ENCODE results near the gene NUDT4. TPM values are rescaled to one million over a fixed set of nuclear protein-coding genes. Genes with fewer than 3 reads are reported as not detected.
A peak's percentile ranks its signal among the peaks of the same experiment; 100 is the strongest.
"Not testable (repeated sequence)": the region's sequence is repeated elsewhere in the genome, so short reads cannot be mapped to it uniquely, and the experiment has no call there.

NUDT4 gene
- total and polyA plus RNA-seq, 2 of the 8 experiments (the other 6 are each of a cell fraction or from before 2014, with no cell fraction given) = 17.3 to 71.7 TPM

GRCh38 chr12:93381976-93382437, 4.3 kb downstream of the NUDT4 start:
- H3K4me2 ChIP-seq (ENCODE audit: insufficient read depth in 1 of 2, low read depth in 2 of 2, low read length in 2 of 2); H2BK5ac ChIP-seq (ENCODE audit: low read depth, low read length); H4K91ac ChIP-seq (replicated peaks; ENCODE audit: insufficient read length, low read length); FAIRE-seq; H3K36me3 ChIP-seq (ENCODE audit: control insufficient read depth in 2 of 4, insufficient read depth in 4 of 4, low read length in 3 of 4); H2BK20ac ChIP-seq (ENCODE audit: low read length); H2BK120ac ChIP-seq (replicated peaks; ENCODE audit: low read depth, low read length); H2BK15ac ChIP-seq (ENCODE audit: low read length); H3K9me3 ChIP-seq (ENCODE audit: insufficient read depth in 2 of 2, low read depth in 1 of 2, low read length in 1 of 2); H3K14ac ChIP-seq (ENCODE audit: insufficient read length); H4K8ac ChIP-seq (ENCODE audit: extremely low read depth, insufficient read depth, low read length); H3K23ac ChIP-seq (ENCODE audit: insufficient read length); H3K4ac ChIP-seq (replicated peaks; ENCODE audit: insufficient read length, low read depth, low read length); H3K27ac ChIP-seq (ENCODE audit: low read depth, low read length); H2AFZ ChIP-seq (ENCODE audit: low read length); POLR2A ChIA-PET (ENCODE audit: partially characterized antibody); H3K4me1 ChIP-seq (replicated peaks in 1 of 4; ENCODE audit: control insufficient read depth in 3 of 4, insufficient read depth in 4 of 4, low read length in 3 of 4); DNase-seq (ENCODE audit: low read depth in 1 of 2, low spot score in 2 of 2); H3K56ac ChIP-seq (replicated peaks; ENCODE audit: insufficient read length, low read depth, low read length); H3K4me3 ChIP-seq (ENCODE audit: extremely low read depth in 1 of 4, insufficient read depth in 2 of 4, low read depth in 3 of 4, low read length in 4 of 4); H2AK5ac ChIP-seq (ENCODE audit: low read depth, low read length); H2BK12ac ChIP-seq (ENCODE audit: low read depth, low read length); H3K18ac ChIP-seq (ENCODE audit: extremely low read depth, low read length); H4K5ac ChIP-seq (ENCODE audit: insufficient read length, low read depth, low read length); H3K79me1 ChIP-seq (ENCODE audit: low read depth, low read length); H3K27me3 ChIP-seq (replicated peaks in 1 of 4; ENCODE audit: control insufficient read depth in 3 of 4, extremely low read depth in 1 of 4, insufficient read depth in 3 of 4, low read length in 3 of 4): not testable (repeated sequence)
- H3K23me2 ChIP-seq (ENCODE audit: low read depth, low read length) = peaks cover 12% of the 10 kb centered on the region
- H4K20me1 ChIP-seq (replicated peaks in 1 of 2; ENCODE audit: control insufficient read depth in 1 of 2, insufficient read depth in 2 of 2, low read length in 2 of 2) = peaks cover 0 to 12% of the 10 kb centered on the region in 2 experiments
- WGBS, 2 experiments (ENCODE audit: extremely low coverage in 1 of 2, insufficient coverage in 1 of 2, insufficient read length in 1 of 2, insufficient replicate concordance in 2 of 2, low coverage in 1 of 2, low lambda C conversion rate in 2 of 2, missing lambda C conversion rate in 1 of 2) = 96% methylated on average over 5 of the region's 5 CpGs; no CpG with 5 or more reads in 1 of the 2 experiments
- H3K9ac ChIP-seq (replicated peaks in 1 of 4; ENCODE audit: extremely low read depth in 1 of 4, low read depth in 3 of 4, low read length in 3 of 4) = peak overlapping the region in 1 of 4 experiments; percentile 43; a peak in 1 of 7 replicates
- CTCF ChIA-PET (ENCODE audit: partially characterized antibody) = interaction anchor here (0.6 to 3.5 kb wide), 13 partner anchors 15 to 598 kb away, joined by 3 to 16 read pairs (median 3); no protein-coding TSS in a partner anchor
- H3K79me2 ChIP-seq (ENCODE audit: control insufficient read depth in 1 of 2, insufficient read depth in 2 of 2, low read length in 2 of 2) = peaks cover 37 to 86% of the 10 kb centered on the region in 2 experiments

Measured in H1 (cell line).